ENCODE results near the gene PLD6.

- TF ChIP-seq CTCF (IDR thresholded peaks at IDR 0.05), result no peak
- TF ChIP-seq POLR2A (IDR thresholded peaks at IDR 0.05), result no peak
- no peak for TF ChIP-seq POLR2AphosphoS5 (IDR thresholded peaks at IDR 0.05)
These were observed 49.1 kb downstream of the PLD6 start for GRCh38 chr17:17157041-17157440.
